Ishikawa (cell line): Measurements from ENCODE around the gene RIPPLY2.

Experiments used
- CEBPB ChIP-seq: IDR thresholded peaks from 2 replicates; pipeline ENCODE4 v1.6.1; 2012
- CREB1 ChIP-seq: IDR thresholded peaks from 2 replicates; pipeline ENCODE4 v1.6.1; 2012; ENCODE audit warnings: low read depth
- EGR1 ChIP-seq: IDR thresholded peaks from 2 replicates; pipeline ENCODE4 v1.6.1; 2012
- EP300 ChIP-seq: IDR thresholded peaks from 2 replicates; pipeline ENCODE4 v1.6.1; 2012; ENCODE audit warnings: borderline replicate concordance
- FOXM1 ChIP-seq: IDR thresholded peaks from 2 replicates; pipeline ENCODE4 v1.6.1; 2012; ENCODE audit warnings: low read depth, borderline replicate concordance
- NFIC ChIP-seq: IDR thresholded peaks from 2 replicates; pipeline ENCODE4 v1.6.1; 2012
- RAD21 ChIP-seq: IDR thresholded peaks from 2 replicates; pipeline ENCODE4 v1.6.1; 2012; ENCODE audit warnings: low read depth
- TAF1 ChIP-seq: IDR thresholded peaks from 2 replicates; pipeline ENCODE4 v1.6.1; 2012; ENCODE audit warnings: low read depth, mild to moderate bottlenecking
- TCF12 ChIP-seq: IDR thresholded peaks from 2 replicates; pipeline ENCODE4 v1.6.1; 2012; ENCODE audit warnings: low read depth
- TEAD4 ChIP-seq: IDR thresholded peaks from 2 replicates; pipeline ENCODE4 v1.6.1; 2012
- YY1 ChIP-seq: IDR thresholded peaks from 2 replicates; pipeline ENCODE4 v1.6.1; 2012; ENCODE audit warnings: low read depth
- ZBTB7A ChIP-seq: IDR thresholded peaks from 2 replicates; pipeline ENCODE4 v1.6.1; 2012; ENCODE audit warnings: low read depth
- TF ChIP-seq, protein P1 (sequence below): IDR thresholded peaks from 2 replicates; pipeline ENCODE4 v1.6.1; 2012
- TF ChIP-seq, protein P2 (sequence below): IDR thresholded peaks from 2 replicates; pipeline ENCODE4 v1.6.1; 2012
- TF ChIP-seq, protein P3 (sequence below): IDR thresholded peaks from 2 replicates; pipeline ENCODE4 v1.6.1; 2012; ENCODE audit warnings: low read depth, mild to moderate bottlenecking

The RIPPLY2 gene

DNA sequence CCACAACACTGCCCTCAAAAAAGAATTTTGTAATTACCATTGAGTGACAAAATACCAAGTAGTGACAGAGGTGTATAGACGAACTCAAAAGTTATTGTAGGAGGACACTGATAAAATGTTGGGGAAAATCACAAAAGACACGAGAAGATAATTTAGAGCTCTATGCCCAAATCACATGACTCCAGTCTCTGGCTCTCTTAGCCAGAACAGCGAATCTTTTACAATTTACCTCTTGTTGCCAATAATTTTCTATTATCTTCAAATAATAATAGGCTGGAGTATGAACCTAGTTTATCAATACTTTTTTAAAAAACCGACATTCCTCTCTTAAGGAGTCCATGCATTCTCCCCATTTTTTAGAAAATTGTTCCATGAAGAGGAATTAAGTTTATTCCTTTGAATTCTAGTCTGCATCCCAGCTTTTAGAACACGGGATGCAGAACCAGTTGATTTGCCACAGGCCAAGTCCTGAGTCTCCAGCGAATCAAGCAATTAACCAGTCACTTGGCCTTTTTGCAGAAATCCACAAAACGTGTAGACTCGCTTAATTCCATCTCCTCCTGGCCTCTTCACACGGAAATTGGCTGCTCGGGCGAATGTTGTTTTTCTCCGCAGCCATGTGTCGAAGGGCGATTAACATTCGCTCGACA lies 507 bp upstream of the RIPPLY2 start:
- TF ChIP-seq TAF1 (no peak), ZBTB7A (no peak), RAD21 (no peak), TCF12 (no peak), CREB1 (no peak), EGR1 (no peak), YY1 (no peak), TEAD4 (no peak), NFIC (no peak)
- TF ChIP-seq, protein P1, sequence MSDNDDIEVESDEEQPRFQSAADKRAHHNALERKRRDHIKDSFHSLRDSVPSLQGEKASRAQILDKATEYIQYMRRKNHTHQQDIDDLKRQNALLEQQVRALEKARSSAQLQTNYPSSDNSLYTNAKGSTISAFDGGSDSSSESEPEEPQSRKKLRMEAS, result no peak
- TF ChIP-seq, protein P2, sequence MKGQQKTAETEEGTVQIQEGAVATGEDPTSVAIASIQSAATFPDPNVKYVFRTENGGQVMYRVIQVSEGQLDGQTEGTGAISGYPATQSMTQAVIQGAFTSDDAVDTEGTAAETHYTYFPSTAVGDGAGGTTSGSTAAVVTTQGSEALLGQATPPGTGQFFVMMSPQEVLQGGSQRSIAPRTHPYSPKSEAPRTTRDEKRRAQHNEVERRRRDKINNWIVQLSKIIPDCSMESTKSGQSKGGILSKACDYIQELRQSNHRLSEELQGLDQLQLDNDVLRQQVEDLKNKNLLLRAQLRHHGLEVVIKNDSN, result no peak
- TF ChIP-seq, protein P3, sequence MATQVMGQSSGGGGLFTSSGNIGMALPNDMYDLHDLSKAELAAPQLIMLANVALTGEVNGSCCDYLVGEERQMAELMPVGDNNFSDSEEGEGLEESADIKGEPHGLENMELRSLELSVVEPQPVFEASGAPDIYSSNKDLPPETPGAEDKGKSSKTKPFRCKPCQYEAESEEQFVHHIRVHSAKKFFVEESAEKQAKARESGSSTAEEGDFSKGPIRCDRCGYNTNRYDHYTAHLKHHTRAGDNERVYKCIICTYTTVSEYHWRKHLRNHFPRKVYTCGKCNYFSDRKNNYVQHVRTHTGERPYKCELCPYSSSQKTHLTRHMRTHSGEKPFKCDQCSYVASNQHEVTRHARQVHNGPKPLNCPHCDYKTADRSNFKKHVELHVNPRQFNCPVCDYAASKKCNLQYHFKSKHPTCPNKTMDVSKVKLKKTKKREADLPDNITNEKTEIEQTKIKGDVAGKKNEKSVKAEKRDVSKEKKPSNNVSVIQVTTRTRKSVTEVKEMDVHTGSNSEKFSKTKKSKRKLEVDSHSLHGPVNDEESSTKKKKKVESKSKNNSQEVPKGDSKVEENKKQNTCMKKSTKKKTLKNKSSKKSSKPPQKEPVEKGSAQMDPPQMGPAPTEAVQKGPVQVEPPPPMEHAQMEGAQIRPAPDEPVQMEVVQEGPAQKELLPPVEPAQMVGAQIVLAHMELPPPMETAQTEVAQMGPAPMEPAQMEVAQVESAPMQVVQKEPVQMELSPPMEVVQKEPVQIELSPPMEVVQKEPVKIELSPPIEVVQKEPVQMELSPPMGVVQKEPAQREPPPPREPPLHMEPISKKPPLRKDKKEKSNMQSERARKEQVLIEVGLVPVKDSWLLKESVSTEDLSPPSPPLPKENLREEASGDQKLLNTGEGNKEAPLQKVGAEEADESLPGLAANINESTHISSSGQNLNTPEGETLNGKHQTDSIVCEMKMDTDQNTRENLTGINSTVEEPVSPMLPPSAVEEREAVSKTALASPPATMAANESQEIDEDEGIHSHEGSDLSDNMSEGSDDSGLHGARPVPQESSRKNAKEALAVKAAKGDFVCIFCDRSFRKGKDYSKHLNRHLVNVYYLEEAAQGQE, result no peak

DNA sequence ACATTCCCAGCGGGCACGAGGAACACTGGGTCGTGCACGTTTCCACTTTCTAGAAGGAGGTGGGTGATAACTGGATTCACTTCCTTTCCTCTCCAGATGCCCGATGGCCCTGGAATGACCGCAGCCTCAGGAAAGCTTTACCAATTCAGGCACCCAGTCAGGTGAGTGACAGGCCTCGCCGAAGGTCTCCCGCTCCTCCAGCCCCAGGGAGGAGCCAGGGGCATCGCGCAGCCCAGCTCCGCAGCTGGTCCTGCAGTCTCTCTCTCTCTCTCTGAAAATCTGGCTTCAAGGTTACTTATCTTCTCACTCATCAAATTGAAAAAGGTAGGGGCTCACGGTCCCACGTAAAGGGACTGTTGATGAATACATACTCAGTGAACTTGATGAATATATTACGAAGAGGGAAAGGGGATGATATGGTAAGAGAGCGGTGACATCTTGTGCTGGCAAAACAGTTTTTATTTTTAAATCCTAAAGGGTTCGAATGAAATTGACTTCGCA lies 891 bp downstream of the RIPPLY2 start:
- TF ChIP-seq, protein P3, result no peak
- no peak for TF ChIP-seq FOXM1
- TF ChIP-seq, protein P1, result no peak
- no peak for TF ChIP-seq ZBTB7A
- no peak for TF ChIP-seq TAF1
- no peak for TF ChIP-seq NFIC
- TF ChIP-seq CEBPB, result no peak
- no peak for TF ChIP-seq RAD21
- no peak for TF ChIP-seq TEAD4

DNA sequence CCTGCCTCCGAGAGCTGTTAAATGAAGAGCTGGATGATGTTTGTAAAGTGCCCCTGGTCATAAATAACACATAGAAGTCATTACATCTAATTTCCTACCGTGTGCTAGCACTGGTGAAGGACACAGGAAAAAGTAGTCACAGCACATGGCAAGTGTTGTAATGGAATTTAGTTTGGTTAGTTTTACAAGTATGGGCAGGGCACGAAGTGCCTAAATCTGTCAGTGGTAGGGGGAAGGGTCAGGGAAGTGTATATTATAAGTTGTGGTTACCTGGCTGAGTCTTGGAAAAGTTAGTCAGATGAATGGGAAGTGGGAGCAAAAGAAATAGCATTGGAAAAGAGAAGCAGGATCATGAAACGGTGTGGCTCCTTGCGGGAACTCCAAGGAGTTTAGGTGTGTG lies 1.6 kb downstream of the RIPPLY2 start:
- TF ChIP-seq, protein P3, result no peak
- no peak for TF ChIP-seq CEBPB
- TF ChIP-seq TAF1, result no peak
- no peak for TF ChIP-seq EGR1
- no peak for TF ChIP-seq RAD21
- no peak for TF ChIP-seq FOXM1
- TF ChIP-seq TEAD4, result no peak
- TF ChIP-seq YY1, result no peak
- no peak for TF ChIP-seq TCF12
- TF ChIP-seq ZBTB7A, result no peak
- no peak for TF ChIP-seq EP300
- TF ChIP-seq, protein P1, result no peak
- TF ChIP-seq, protein P2, result no peak
- no peak for TF ChIP-seq CREB1
- TF ChIP-seq NFIC, result no peak
